DOHH2 (cell line): ENCODE measurements around the gene FADS6.

Experiments used
- H3F3A ChIP-seq: fragments of 200-600 bp; sonication (generic), shearing (Covaris generic); 2 replicates; pipeline ENCODE4 v1.6.0; 2016; ENCODE audit warnings: antibody characterized with exemption, mild to moderate bottlenecking; ENCODE audit not compliant: control insufficient read depth, insufficient read depth
- H3K27ac ChIP-seq: fragments of 200-600 bp; sonication (generic); 2 replicates; pipeline ENCODE4 v1.5.1; 2014; ENCODE audit warnings: low read depth, mild to moderate bottlenecking, low read length, moderate library complexity
- H3K27me3 ChIP-seq: fragments of 200-600 bp; sonication (generic); 2 replicates; pipeline ENCODE4 v1.6.1; 2014; ENCODE audit warnings: mild to moderate bottlenecking, low read length, mixed read lengths; ENCODE audit not compliant: control insufficient read depth
- H3K36me3 ChIP-seq: fragments of 200-600 bp; sonication (generic); 2 replicates; pipeline ENCODE4 v1.6.1; 2014; ENCODE audit warnings: mild to moderate bottlenecking, low read length, moderate library complexity, mixed read lengths; ENCODE audit not compliant: control insufficient read depth
- H3K4me1 ChIP-seq: fragments of 200-600 bp; sonication (generic); 2 replicates; pipeline ENCODE4 v1.6.1; 2014; ENCODE audit warnings: mild to moderate bottlenecking, low read length, mixed read lengths; ENCODE audit not compliant: control insufficient read depth
- H3K4me2 ChIP-seq: fragments of 200-600 bp; sonication (generic); 2 replicates; pipeline ENCODE4 v1.6.0; 2014; ENCODE audit warnings: mild to moderate bottlenecking, low read length, moderate library complexity
- H3K4me3 ChIP-seq: fragments of 200-600 bp; sonication (generic); 2 replicates; pipeline ENCODE4 v1.5.1; 2014; ENCODE audit warnings: mild to moderate bottlenecking, low read length, mixed read lengths
- H3K79me2 ChIP-seq: fragments of 200-600 bp; sonication (generic); 2 replicates; pipeline ENCODE4 v1.6.1; 2014; ENCODE audit warnings: mild to moderate bottlenecking, low read length, mixed read lengths; ENCODE audit not compliant: control insufficient read depth
- H3K9me2 ChIP-seq: fragments of 200-600 bp; sonication (generic); replicated peaks from 2 replicates; pipeline ENCODE4 v1.6.1; 2014; ENCODE audit warnings: mild to moderate bottlenecking, low read length, mixed read lengths; ENCODE audit not compliant: control insufficient read depth
- H3K9me3 ChIP-seq: fragments of 200-600 bp; sonication (generic); 2 replicates; pipeline ENCODE4 v1.6.1; 2014; ENCODE audit warnings: antibody characterized with exemption, low read length, mixed read lengths; ENCODE audit not compliant: control insufficient read depth, insufficient read depth
- H4K20me1 ChIP-seq: fragments of 200-600 bp; sonication (generic); 2 replicates; pipeline ENCODE4 v1.6.0; 2014; ENCODE audit warnings: low read depth, mild to moderate bottlenecking, antibody characterized with exemption, low read length, moderate library complexity; ENCODE audit not compliant: control insufficient read depth, insufficient read depth
- CTCF ChIP-seq: fragments of 200-600 bp; sonication (generic); IDR thresholded peaks from one replicate; pipeline ENCODE4 v1.5.1; 2014; ENCODE audit warnings: antibody characterized with exemption, mild to moderate bottlenecking, low read depth, low read length; ENCODE audit not compliant: poor library complexity, severe bottlenecking
- EZH2phosphoT487 ChIP-seq: fragments of 200-600 bp; sonication (generic); IDR thresholded peaks from 2 replicates; pipeline ENCODE4 v1.6.1; 2017; ENCODE audit warnings: borderline replicate concordance, mild to moderate bottlenecking, antibody characterized with exemption, low read length, moderate library complexity, mixed read lengths

The FADS6 gene

DNA sequence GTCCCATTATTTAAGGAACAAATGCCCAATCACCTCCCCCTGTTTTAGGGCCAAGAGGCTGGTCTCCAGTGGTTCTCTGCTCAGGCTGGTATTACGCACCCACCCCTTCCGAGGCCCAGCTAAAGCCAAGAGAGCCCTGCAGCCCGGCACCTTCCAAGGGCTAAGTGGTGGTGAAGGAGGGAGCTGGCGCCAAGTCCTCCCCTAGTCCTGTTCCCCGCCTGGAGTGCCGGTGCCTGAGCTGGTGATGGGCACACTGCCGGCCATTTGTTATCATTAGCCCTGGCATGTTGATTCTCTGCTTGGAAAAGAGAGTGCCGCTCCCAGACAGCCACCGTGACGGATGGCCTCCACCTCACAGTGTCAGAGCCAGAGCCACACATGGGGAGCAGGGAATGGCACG, 65.6 kb downstream of the FADS6 start:
- H3K9me3 ChIP-seq = no peaks in the 10 kb centered on the region
- H3F3A ChIP-seq = no peaks in the 10 kb centered on the region; the same call in 1 of the 2 replicates
- TF ChIP-seq CTCF (no peak), EZH2phosphoT487 (no peak)
- no peaks in the 10 kb centered on the region for H3K36me3 ChIP-seq
- H3K4me1 ChIP-seq = peaks cover 13% of the 10 kb centered on the region
- no peaks in the 10 kb centered on the region for H3K79me2 ChIP-seq
- no peaks in the 10 kb centered on the region for H3K27me3 ChIP-seq
- H3K9me2 ChIP-seq = no peaks in the 10 kb centered on the region
- no peak overlapping the region for H3K27ac ChIP-seq
- H3K4me2 ChIP-seq = no peak overlapping the region
- no peak overlapping the region for H3K4me3 ChIP-seq
- H4K20me1 ChIP-seq = no peaks in the 10 kb centered on the region
